NT2/D1 (cell line): ENCODE measurements around the gene ZNF615.

ENCODE experiments used
- SUZ12 ChIP-seq: IDR thresholded peaks from 2 replicates; pipeline ENCODE4 v1.6.1; 2011; ENCODE audit not compliant: insufficient read length, insufficient read depth; ENCODE audit errors: extremely low read depth
- YY1 ChIP-seq: IDR thresholded peaks from 2 replicates; pipeline ENCODE4 v1.6.1; 2011; ENCODE audit not compliant: insufficient read length, insufficient read depth
- ZNF274 ChIP-seq: IDR thresholded peaks from 2 replicates; pipeline ENCODE4 v1.6.1; 2011; ENCODE audit warnings: mild to moderate bottlenecking, low read depth, low read length

DNA sequence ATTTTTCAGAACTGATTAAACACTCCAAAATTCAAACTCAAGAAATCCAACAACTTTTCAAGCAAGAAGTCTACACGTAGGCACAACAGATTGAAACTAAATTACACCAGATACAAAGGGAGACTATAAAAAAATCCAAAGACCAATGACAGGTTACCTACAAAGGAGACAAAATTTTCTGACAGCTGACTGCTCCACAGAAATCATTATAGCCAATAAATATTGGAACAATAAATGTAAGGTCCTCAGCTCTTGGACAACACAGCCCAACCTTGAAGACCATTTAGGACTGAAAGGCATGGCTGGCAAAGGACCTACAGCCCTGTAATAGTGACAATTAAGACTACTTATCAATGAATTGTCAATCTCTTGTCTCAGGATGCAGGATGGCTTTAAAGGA, 37.3 kb downstream of the ZNF615 start:
- TF ChIP-seq YY1 (no peak), ZNF274 (no peak), SUZ12 (no peak)
